ENCODE measurements around the gene SLC39A13.
A peak's percentile ranks its signal among the peaks of the same experiment; 100 is the strongest.

SLC39A13 gene

GRCh38 chr11:47407746-47408590 is at the start of gene SLC39A13:
Gene SLC39A13 (plus strand): TSS chr11:47408590. CDS start chr11:47410095, 1,505 bp downstream.
- DNase-seq = peak; percentile 91

DNA sequence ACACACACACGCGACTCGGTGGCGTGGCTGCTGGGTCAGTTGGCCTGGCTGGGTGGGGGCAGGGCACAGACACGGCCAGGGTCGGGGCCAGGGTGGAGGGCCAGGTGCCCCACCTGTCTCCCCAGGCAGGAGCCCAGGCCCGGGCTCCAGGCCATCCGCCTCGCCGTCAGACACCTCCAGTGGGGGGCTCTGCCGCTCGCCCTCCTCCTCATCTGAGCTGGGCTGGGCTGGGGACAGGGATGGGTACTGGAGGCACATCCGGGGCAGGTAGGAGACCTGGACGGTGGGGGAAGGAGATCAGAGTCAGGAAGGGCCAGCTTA is 49.7 kb upstream of the SLC39A13 start:
- no peak for DNase-seq

DNA sequence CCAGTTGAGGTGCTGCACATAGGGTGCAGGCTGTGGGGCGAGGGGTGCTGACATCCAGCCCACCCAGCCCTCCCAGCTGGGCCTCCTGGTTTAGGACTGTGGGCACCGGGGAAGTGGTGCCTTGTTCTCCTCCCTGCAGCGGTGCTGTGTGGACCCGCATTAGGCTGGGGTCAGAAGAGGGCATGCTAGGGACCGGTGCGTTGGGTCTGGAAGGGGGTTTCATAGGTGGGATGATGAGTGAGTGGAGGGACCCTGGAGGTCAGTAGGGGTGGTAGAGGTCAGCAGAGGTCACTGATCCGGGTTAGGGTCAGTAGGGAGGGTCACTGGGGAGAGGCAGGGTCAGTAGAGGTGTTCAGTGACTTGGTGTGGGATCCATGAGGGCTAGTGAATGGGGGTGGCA is 49.2 kb upstream of the SLC39A13 start:
- no peak for DNase-seq

GRCh38 chr11:47359586-47359985 is 48.8 kb upstream of the SLC39A13 start:
- DNase-seq = no peak

DNA sequence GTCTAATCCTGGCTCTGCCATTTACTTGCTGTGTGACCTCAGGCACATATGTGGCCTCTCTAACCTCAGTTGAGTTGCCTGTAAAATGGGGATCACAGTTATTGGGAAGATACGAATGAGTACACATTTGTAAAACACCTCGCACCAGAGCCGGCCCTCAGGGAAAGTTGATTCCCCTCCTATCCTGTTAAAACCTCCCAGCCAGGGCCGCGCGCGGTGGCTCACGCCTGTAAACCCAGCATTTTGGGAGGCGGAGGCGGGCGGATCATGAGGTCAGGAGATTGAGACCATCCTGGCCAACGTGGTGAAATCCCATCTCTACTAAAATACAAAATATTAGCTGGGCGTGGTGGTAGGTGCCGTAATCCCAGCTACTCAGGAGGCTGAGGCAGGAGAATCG is 48.0 kb upstream of the SLC39A13 start:
- DNase-seq = no peak

DNA sequence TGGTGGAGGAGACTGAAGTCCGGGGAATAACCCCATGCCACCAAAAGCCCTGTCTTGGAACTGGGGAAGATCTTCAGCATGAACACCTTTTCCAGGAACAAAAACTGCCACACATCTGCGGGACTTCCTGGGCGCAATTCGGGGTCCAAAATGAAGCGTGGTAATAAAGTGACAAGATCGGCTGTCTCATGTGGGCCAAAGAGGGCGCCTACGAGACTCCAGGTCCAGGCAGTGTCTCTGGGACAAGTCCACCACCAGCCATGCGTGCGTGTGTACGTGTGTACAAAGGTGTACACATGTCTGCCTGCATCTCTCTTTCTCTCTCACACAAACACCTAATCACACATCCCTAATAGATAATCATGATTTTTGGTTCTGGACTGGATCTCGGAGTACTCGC is 47.0 kb upstream of the SLC39A13 start:
- DNase-seq = no peak

DNA sequence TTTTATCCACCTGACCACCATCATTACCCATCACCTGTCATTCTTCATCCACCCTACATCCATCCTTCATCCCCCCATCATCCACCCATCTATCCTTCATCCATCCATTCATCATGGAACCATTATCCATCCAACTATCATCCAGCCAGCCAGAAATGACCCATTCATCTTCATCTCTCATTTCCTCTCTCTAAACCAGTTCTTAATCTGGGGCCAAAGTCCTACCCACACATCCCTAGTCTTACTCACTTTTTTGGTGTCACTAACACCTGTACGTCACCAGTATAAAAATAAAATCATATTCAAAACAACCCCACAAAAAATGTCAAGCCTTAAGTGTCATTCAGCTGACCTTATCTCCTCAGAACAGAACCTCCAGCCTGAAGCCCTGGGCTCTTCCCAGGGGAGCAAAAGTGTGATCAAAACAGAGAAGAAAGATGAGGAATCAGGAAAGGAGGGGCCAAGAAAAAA is 42.3 kb upstream of the SLC39A13 start:
- DNase-seq = no peak

DNA sequence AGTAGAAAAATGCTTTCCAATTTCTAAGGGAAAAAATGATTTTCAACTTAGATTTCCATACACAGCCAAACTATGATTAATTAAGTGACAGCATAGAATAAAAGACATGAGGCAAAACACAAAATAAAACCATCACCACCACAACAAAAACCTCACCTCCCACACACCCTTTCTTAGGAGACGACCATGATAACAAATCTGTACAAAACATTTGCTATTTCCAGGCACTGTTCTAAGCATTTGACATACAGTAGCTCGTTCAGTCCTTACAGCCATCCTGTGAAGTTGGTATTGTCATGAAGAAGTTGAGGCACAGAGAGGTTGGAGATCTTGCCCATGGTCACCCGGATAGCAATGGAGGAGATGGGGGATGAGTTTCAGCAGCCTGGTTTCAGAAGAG is 38.7 kb upstream of the SLC39A13 start:
- DNase-seq = no peak

- DNase-seq = no peak
Measured at GRCh38 chr11:47372422-47372821, 36.0 kb upstream of the SLC39A13 start.

- DNase-seq = peak; percentile 79
Measured at GRCh38 chr11:47373876-47374719, 34.3 kb upstream of the SLC39A13 start.

DNA sequence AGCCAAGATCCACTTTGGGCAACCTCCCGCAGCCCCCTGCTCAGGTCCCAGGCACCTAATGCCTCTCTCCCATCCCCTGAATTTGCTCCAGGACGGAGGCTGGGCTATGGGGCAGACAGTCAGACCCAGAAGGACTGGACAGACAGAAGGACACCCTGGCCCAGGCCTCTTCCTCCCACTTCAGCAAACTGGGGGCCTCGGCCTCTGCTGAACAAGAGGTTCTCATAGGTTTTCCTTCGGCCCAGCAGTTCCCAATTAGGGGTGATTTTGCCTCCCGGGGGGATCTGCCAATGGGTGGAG is 33.7 kb upstream of the SLC39A13 start:
- no peak for DNase-seq

GRCh38 chr11:47375020-47375419 is 33.4 kb upstream of the SLC39A13 start:
- no peak for DNase-seq

DNA sequence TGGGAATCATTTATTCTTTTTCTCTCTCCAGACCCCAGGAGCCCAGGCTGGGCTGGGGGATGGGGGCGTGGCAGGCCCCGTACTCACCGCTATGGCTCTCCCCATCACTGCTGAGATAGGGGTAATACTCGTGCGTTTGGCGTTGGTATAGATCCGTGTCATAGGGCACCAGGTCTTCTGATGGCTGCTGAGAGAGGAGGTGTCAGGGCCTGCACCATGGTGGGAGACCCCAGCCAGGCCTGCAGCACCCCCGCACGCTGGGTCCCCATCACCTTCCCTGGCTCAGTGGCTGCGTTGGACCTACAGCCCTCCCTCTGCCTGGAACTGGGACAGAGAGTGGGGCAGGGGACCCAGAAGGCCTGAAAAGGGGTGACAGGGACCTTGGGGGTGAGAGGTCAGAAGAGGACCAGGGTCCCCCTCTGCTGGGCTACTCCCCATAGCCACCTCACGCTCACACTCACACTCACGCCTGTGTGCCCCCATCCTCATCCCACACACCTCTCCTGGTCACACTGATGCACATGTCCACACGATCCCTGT is 32.8 kb upstream of the SLC39A13 start:
- DNase-seq = no peak

DNA sequence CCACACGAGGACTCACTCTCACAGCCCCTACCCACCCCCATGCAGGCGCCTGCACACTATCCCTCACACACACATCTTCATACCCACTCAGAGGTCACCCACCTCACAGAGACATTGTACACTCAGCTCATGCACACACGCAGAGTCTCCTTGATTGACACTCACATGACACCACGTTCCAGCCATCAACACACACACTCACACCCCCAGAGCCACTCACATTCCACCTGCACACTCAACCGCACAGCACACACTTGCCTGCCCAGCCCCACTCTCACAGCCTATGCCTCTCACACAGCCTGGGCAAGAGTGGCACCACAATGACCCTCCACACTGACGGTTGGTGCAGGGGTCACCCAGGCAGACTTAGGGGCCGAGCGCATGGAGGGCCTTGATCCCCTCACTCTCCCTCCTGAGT is 32.3 kb upstream of the SLC39A13 start:
- DNase-seq = no peak

- no peak for DNase-seq
Measured at GRCh38 chr11:47376525-47377371, 31.6 kb upstream of the SLC39A13 start.

GRCh38 chr11:47377571-47378009 is 30.8 kb upstream of the SLC39A13 start:
- no peak for DNase-seq

DNA sequence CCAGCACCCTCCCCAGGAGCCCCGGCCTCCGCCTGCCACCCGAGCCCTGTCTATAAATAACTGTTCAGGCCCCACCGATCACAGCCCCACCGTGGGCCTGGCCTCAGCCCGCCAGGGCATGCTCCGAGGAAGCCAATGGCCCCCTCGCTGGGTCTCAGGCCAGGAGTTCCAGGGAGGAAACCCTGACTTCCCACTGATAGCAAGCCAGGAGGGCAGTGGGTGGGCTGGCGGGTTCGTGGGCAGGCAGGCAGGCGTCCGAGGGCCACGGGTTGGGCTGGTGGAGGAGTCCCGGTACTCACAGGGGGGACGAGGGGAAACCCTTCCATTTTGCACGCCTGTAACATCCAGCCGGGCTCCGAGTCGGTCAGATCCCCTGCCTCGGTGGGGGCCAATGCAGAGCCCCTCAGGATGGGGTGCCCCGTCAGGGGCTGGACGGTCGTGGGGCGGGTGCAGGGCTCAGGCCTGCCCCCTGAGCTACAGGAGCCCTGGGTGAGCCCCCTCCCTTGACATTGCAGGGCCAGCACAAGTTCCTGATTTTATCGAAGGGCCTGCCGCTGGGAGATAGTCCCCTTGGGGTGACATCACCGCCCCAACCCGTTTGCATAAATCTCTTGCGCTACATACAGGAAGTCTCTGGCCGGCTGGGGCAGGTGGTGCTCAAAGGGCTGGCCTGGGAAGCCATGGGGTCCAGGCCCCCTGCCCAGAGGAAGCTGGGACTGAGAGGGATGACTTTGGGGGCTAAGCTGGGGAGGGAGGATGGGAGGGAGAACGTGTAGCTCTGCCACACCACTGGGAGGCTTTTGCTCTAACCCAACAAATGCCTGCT is 30.2 kb upstream of the SLC39A13 start, which contains the start of gene SPI1:
Gene SPI1 (minus strand): TSS at position 538 of the 826 bp plus-strand sequence. CDS start 194 bp downstream, at position 344.
- DNase-seq = peak; percentile 36

DNA sequence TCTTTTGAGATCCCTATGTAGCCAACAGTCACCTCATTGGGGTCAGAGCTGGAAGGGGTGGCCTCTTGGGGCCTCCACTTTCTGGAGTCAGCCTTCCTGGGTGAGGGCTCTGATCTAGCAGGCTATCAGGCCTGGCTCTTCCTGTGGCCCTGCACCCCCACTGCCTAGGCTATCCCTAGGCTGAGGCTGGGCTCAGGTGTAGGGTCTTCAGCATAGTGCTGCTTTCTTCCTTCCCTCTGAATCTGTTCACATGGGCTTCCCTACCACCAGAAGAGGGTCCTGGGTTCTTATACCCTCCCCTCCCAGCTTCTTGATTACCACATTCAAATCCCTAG is 29.6 kb upstream of the SLC39A13 start:
- no peak for DNase-seq

GRCh38 chr11:47379317-47379716 is 29.1 kb upstream of the SLC39A13 start:
- no peak for DNase-seq

- no peak for DNase-seq
Measured at GRCh38 chr11:47380078-47380477, 28.3 kb upstream of the SLC39A13 start.

DNA sequence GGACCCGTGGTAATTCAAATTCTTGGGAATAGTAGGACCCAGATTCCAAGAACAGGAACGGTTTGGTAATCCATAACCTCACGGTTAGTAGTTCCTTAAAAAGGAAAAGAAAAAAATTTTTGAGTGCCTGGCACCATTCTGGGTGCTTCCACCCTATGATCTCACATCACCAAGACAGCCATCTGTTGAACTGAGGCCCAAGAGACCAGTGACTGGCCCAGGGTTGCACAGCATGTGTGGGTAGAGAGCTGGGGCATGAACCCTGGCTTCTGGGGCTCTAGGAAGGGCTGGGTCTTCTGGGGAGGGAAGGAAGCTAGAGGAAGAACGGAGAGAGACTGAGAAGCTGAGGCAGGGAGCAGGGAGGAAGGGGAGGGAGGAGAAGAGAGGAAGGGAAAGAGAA is 25.3 kb upstream of the SLC39A13 start:
- DNase-seq = no peak

- DNase-seq = no peak
Measured at GRCh38 chr11:47384498-47384897, 23.9 kb upstream of the SLC39A13 start.
